ENCODE data around the gene SLC6A6.

The SLC6A6 gene

GRCh38 chr3:14461006-14461747 is 58.8 kb downstream of the SLC6A6 start:
- Histone ChIP-seq H3K4me1 (ENCODE audit: insufficient read depth, low read length, severe bottlenecking) (peaks cover 6% of the 10 kb centered on the region), H3K79me2 (ENCODE audit: insufficient read depth, low read length) (no peaks in the 10 kb centered on the region), H3F3A (ENCODE audit: insufficient read depth, low read length) (no peaks in the 10 kb centered on the region), H3K27me3 (ENCODE audit: insufficient read depth, low read length) (no peaks in the 10 kb centered on the region), H4K20me1 (ENCODE audit: insufficient read depth, low read length) (no peaks in the 10 kb centered on the region), H3K27ac (ENCODE audit: low read depth, low read length, poor library complexity, severe bottlenecking) (no peak overlapping the region), H3K4me3 (ENCODE audit: low read depth, low read length, poor library complexity, severe bottlenecking) (no peak overlapping the region), H2AFZ (ENCODE audit: low read length) (no peak overlapping the region), H3K36me3 (ENCODE audit: insufficient read depth, low read length) (peaks cover 82% of the 10 kb centered on the region), H3K9ac (ENCODE audit: low read length) (no peak overlapping the region), H3K9me3 (ENCODE audit: low read length) (no peaks in the 10 kb centered on the region), H3K4me2 (ENCODE audit: low read length) (no peak overlapping the region), H3K9me2 (ENCODE audit: low read depth, low read length) (no peaks in the 10 kb centered on the region)
- TF ChIP-seq EZH2 (IDR thresholded peaks at IDR 0.05; ENCODE audit: borderline replicate concordance, low read length) (no peak), CTCF (IDR thresholded peaks at IDR 0.05; ENCODE audit: low read length) (no peak)

- Histone ChIP-seq H2AFZ (ENCODE audit: low read length) (no peak overlapping the region), H3K27me3 (ENCODE audit: insufficient read depth, low read length) (no peaks in the 10 kb centered on the region), H3K27ac (ENCODE audit: low read depth, low read length, poor library complexity, severe bottlenecking) (no peak overlapping the region), H3K36me3 (ENCODE audit: insufficient read depth, low read length) (peaks cover 87% of the 10 kb centered on the region), H3K9me2 (ENCODE audit: low read depth, low read length) (no peaks in the 10 kb centered on the region), H3K4me1 (ENCODE audit: insufficient read depth, low read length, severe bottlenecking) (peaks cover 6% of the 10 kb centered on the region), H3K9me3 (ENCODE audit: low read length) (no peaks in the 10 kb centered on the region), H4K20me1 (ENCODE audit: insufficient read depth, low read length) (no peaks in the 10 kb centered on the region), H3K4me2 (ENCODE audit: low read length) (no peak overlapping the region), H3K4me3 (ENCODE audit: low read depth, low read length, poor library complexity, severe bottlenecking) (no peak overlapping the region), H3F3A (ENCODE audit: insufficient read depth, low read length) (no peaks in the 10 kb centered on the region), H3K79me2 (ENCODE audit: insufficient read depth, low read length) (no peaks in the 10 kb centered on the region), H3K9ac (ENCODE audit: low read length) (no peak overlapping the region)
- TF ChIP-seq CTCF (IDR thresholded peaks at IDR 0.05; ENCODE audit: low read length) (peak; percentile 53; the same call in 1 of the 2 replicates), EZH2 (IDR thresholded peaks at IDR 0.05; ENCODE audit: borderline replicate concordance, low read length) (no peak)
Observed at GRCh38 chr3:14461748-14462324, 59.4 kb downstream of the SLC6A6 start.

GRCh38 chr3:14462738-14463137 is 60.3 kb downstream of the SLC6A6 start:
- H3K27me3 ChIP-seq (ENCODE audit: insufficient read depth, low read length), result no peaks in the 10 kb centered on the region
- H3K4me3 ChIP-seq (ENCODE audit: low read depth, low read length, poor library complexity, severe bottlenecking), result no peak overlapping the region
- peaks cover 87% of the 10 kb centered on the region for H3K36me3 ChIP-seq (ENCODE audit: insufficient read depth, low read length)
- H2AFZ ChIP-seq (ENCODE audit: low read length), result no peak overlapping the region
- H3K9me3 ChIP-seq (ENCODE audit: low read length), result no peaks in the 10 kb centered on the region
- H3K79me2 ChIP-seq (ENCODE audit: insufficient read depth, low read length), result no peaks in the 10 kb centered on the region
- no peaks in the 10 kb centered on the region for H3K9me2 ChIP-seq (ENCODE audit: low read depth, low read length)
- H3K4me1 ChIP-seq (ENCODE audit: insufficient read depth, low read length, severe bottlenecking), result peaks cover 6% of the 10 kb centered on the region
- no peaks in the 10 kb centered on the region for H4K20me1 ChIP-seq (ENCODE audit: insufficient read depth, low read length)
- no peak overlapping the region for H3K27ac ChIP-seq (ENCODE audit: low read depth, low read length, poor library complexity, severe bottlenecking)
- TF ChIP-seq EZH2 (IDR thresholded peaks at IDR 0.05; ENCODE audit: borderline replicate concordance, low read length) (no peak), CTCF (IDR thresholded peaks at IDR 0.05; ENCODE audit: low read length) (no peak)
- H3F3A ChIP-seq (ENCODE audit: insufficient read depth, low read length), result no peaks in the 10 kb centered on the region
- H3K4me2 ChIP-seq (ENCODE audit: low read length), result no peak overlapping the region
- H3K9ac ChIP-seq (ENCODE audit: low read length), result no peak overlapping the region

Data from OCI-LY1 (cell line).